Brain microvascular endothelial cell (primary cell): ENCODE results near the gene FBRSL1.

Experiments
- DNase-seq: peaks from one replicate; pipeline ENCODE4 v3.0.0-alpha.2; 2020
- H3K27ac ChIP-seq: fragments of 250-450 bp; sonication (Bioruptor Pico); 2 replicates; pipeline ENCODE4 v1.5.1; 2020; ENCODE audit warnings: mild to moderate bottlenecking, moderate library complexity
- H3K27me3 ChIP-seq: fragments of 250-450 bp; sonication (Bioruptor Pico); replicated peaks from 2 replicates; pipeline ENCODE4 v1.5.1; 2020; ENCODE audit warnings: mild to moderate bottlenecking
- H3K36me3 ChIP-seq: fragments of 250-450 bp; sonication (Bioruptor Pico); replicated peaks from 2 replicates; pipeline ENCODE4 v1.5.1; 2020; ENCODE audit warnings: mild to moderate bottlenecking
- H3K4me3 ChIP-seq: 2 replicates; pipeline ENCODE4 v1.5.1; 2011; ENCODE audit warnings: low read depth, mild to moderate bottlenecking, control low read depth, low read length, moderate library complexity
- CTCF ChIP-seq: IDR thresholded peaks from 2 replicates; pipeline ENCODE4 v1.5.1; 2011; ENCODE audit warnings: low read depth, mild to moderate bottlenecking, moderate library complexity, low read length, control low read depth, inconsistent platforms; ENCODE audit errors: missing control alignments
- in situ Hi-C: cut with HindIII; loops from 2 replicates; pipeline ENCODE4 v1.10.0; 2017; ENCODE audit warnings: low sequenced_read_pairs, low pct_ligation_motif_present

FBRSL1 gene

GRCh38 chr12:132539016-132539773, 49.2 kb downstream of the FBRSL1 start:
- TF ChIP-seq CTCF: no peak
- Histone ChIP-seq H3K27me3 (no peaks in the 10 kb centered on the region), H3K36me3 (no peaks in the 10 kb centered on the region), H3K4me3 (no peak overlapping the region), H3K27ac (no peak overlapping the region)
- in situ Hi-C loops: no loop called here
- DNase-seq: no peak

GRCh38 chr12:132540436-132540835, 50.5 kb downstream of the FBRSL1 start:
- Histone ChIP-seq H3K36me3 (no peaks in the 10 kb centered on the region), H3K4me3 (no peak overlapping the region), H3K27ac (no peak overlapping the region), H3K27me3 (no peaks in the 10 kb centered on the region)
- no peak for DNase-seq
- in situ Hi-C loops: no loop called here
- TF ChIP-seq CTCF: no peak

- TF ChIP-seq CTCF: no peak
- in situ Hi-C loops: no loop called here
Observed at GRCh38 chr12:132541200-132541599, 51.2 kb downstream of the FBRSL1 start.

GRCh38 chr12:132541996-132542395, 52.0 kb downstream of the FBRSL1 start:
- Histone ChIP-seq H3K27ac (no peak overlapping the region), H3K27me3 (no peaks in the 10 kb centered on the region), H3K36me3 (no peaks in the 10 kb centered on the region), H3K4me3 (no peak overlapping the region)
- in situ Hi-C loops: no loop called here
- DNase-seq: no peak
- TF ChIP-seq CTCF: no peak

More at GRCh38 chr12:132541200-132541599, 51.2 kb downstream of the FBRSL1 start:
- no peak overlapping the region for H3K27ac ChIP-seq
- DNase-seq: no peak
- H3K27me3 ChIP-seq: no peaks in the 10 kb centered on the region
- no peaks in the 10 kb centered on the region for H3K36me3 ChIP-seq
- no peak overlapping the region for H3K4me3 ChIP-seq

GRCh38 chr12:132542661-132543060, 52.7 kb downstream of the FBRSL1 start:
- in situ Hi-C loops: no loop called here
- Histone ChIP-seq H3K27ac (no peak overlapping the region), H3K27me3 (no peaks in the 10 kb centered on the region), H3K4me3 (no peak overlapping the region), H3K36me3 (no peaks in the 10 kb centered on the region)
- no peak for TF ChIP-seq CTCF
- DNase-seq: no peak
